Measurements from ENCODE around the gene KNSTRN.

The KNSTRN gene

GRCh38 chr15:40367686-40368611 is 14.6 kb upstream of the KNSTRN start:
- H3K4me3 ChIP-seq (ENCODE audit: low read depth, low read length): peak overlapping the region; percentile 34
- TF ChIP-seq, protein P1, sequence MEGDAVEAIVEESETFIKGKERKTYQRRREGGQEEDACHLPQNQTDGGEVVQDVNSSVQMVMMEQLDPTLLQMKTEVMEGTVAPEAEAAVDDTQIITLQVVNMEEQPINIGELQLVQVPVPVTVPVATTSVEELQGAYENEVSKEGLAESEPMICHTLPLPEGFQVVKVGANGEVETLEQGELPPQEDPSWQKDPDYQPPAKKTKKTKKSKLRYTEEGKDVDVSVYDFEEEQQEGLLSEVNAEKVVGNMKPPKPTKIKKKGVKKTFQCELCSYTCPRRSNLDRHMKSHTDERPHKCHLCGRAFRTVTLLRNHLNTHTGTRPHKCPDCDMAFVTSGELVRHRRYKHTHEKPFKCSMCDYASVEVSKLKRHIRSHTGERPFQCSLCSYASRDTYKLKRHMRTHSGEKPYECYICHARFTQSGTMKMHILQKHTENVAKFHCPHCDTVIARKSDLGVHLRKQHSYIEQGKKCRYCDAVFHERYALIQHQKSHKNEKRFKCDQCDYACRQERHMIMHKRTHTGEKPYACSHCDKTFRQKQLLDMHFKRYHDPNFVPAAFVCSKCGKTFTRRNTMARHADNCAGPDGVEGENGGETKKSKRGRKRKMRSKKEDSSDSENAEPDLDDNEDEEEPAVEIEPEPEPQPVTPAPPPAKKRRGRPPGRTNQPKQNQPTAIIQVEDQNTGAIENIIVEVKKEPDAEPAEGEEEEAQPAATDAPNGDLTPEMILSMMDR (IDR thresholded peaks at IDR 0.05; ENCODE audit: low read depth, low read length): peak; percentile 71

DNA sequence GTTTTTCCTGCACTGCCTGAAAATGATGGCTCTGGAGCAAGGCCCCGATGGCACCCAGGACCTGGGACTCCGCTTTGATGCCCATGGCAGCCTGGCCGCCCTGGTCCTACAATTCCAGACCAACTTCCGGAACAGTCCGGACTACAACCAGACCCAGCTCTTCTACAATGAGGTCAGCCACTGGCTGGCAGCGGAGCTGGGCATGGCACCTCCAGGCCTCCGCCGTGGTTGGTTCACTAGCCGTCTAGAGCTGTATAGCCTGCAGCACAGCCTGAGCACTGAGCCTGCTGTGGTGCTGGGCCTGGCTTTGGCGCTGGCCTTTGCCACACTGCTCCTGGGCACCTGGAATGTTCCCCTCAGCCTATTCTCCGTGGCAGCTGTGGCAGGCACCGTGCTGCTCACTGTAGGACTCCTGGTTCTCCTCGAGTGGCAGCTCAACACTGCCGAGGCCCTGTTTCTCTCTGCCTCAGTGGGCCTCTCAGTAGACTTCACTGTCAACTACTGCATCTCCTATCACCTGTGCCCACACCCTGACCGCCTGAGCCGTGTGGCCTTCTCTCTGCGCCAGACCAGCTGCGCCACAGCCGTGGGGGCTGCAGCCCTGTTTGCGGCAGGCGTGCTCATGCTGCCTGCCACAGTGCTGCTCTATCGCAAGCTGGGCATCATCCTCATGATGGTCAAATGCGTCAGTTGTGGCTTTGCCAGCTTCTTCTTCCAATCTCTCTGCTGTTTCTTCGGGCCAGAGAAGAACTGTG is 13.6 kb upstream of the KNSTRN start:
- no peak overlapping the region for H3K4me3 ChIP-seq (ENCODE audit: low read depth, low read length)
- TF ChIP-seq, protein P1 (IDR thresholded peaks at IDR 0.05; ENCODE audit: low read depth, low read length): no peak

- H3K4me3 ChIP-seq (ENCODE audit: low read depth, low read length): no peak overlapping the region
- TF ChIP-seq, protein P1 (IDR thresholded peaks at IDR 0.05; ENCODE audit: low read depth, low read length): no peak
Observed at GRCh38 chr15:40369474-40369869, 13.0 kb upstream of the KNSTRN start.

DNA sequence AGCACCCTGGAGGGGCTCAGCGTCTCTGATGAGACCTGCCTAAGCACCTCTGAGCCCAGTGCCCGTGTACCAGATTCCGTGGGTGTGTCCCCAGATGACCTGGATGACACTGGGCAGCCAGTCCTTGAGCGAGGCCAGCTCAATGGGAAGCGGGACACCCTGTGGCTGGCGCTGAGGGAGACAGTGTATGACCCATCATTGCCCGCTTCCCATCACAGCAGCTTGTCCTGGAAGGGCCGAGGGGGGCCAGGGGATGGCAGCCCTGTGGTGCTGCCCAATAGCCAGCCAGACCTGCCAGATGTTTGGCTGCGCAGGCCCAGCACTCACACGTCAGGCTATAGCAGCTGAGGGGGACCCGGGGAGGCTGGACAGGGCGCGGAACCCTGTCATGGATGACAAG is 12.6 kb upstream of the KNSTRN start:
- no peak overlapping the region for H3K4me3 ChIP-seq (ENCODE audit: low read depth, low read length)
- TF ChIP-seq, protein P1 (IDR thresholded peaks at IDR 0.05; ENCODE audit: low read depth, low read length): no peak

DNA sequence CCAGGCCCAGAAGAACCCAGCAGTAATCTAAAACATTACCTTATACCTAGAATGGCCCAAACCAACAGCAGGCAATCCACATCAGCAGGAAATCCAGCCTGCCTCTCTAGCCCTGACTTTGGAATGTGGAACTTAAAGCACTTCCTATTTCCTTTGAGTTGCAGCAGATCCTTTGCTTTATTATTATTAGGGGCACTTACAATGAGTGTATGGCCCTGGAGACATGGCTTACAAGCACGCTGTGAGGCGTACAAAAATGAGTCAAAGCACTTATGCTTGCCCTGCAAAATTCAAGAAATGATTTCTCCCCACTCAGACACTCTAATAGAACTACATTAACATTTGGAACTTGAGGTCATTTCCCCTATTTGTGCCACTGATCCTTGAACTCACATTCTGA is 9.5 kb upstream of the KNSTRN start:
- no peak overlapping the region for H3K4me3 ChIP-seq (ENCODE audit: low read depth, low read length)
- TF ChIP-seq, protein P1 (IDR thresholded peaks at IDR 0.05; ENCODE audit: low read depth, low read length): no peak

DNA sequence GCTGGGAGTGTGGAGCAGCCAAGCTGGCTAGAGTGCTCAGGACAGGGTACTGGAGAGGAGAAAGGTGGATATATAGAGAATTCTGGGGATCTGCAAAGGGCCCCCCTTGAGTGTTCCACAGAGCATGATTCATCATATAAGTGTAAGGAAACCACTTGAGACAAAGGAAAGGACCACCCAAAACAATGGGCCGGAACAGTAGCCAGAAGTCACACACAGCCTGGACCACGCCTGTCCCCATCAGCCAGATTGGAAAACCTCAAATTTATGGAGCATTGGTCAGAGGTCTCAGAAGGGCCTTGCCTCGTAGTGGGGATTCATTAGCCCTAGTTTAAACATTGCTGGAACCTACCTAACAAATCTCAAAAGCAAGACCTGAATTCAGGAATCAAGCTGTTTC is 4.9 kb upstream of the KNSTRN start:
- TF ChIP-seq, protein P1 (IDR thresholded peaks at IDR 0.05; ENCODE audit: low read depth, low read length): no peak

GRCh38 chr15:40379374-40379773 is 3.1 kb upstream of the KNSTRN start:
- H3K4me3 ChIP-seq (ENCODE audit: low read depth, low read length): no peak overlapping the region
- TF ChIP-seq, protein P1 (IDR thresholded peaks at IDR 0.05; ENCODE audit: low read depth, low read length): no peak

More for the DNA sequence above, 4.9 kb upstream of the KNSTRN start:
- no peak overlapping the region for H3K4me3 ChIP-seq (ENCODE audit: low read depth, low read length)

Measured in WI38 (cell line).